Right renal pelvis (tissue), 4 donors: Measurements from ENCODE around the gene RASGRF2. TPM values are rescaled to one million over a fixed set of nuclear protein-coding genes. Genes with fewer than 3 reads are reported as not detected.
"Not testable (repeated sequence)": the region's sequence is repeated elsewhere in the genome, so short reads cannot be mapped to it uniquely, and the experiment has no call there.

Source experiments
- DNase-seq, 4 donors: peaks; one replicate each; pipeline ENCODE4 v3.0.0-alpha.2; 2013; ENCODE audit warnings: low read depth in 4 of 4, low spot score in 3 of 4, missing footprints in 1 of 4
- polyA plus RNA-seq, 4 donors: library from polyadenylated mRNA; unstranded; fragments of 120-200 nt; gene quantifications; one replicate each; pipeline ENCODE4 v1.2.1, GENCODE V29; 2013; ENCODE audit not compliant: insufficient read length in 4 of 4

RASGRF2 gene
- polyA plus RNA-seq, 4 donors, result 1.5 to 2.5 (median 2.2) TPM

DNA sequence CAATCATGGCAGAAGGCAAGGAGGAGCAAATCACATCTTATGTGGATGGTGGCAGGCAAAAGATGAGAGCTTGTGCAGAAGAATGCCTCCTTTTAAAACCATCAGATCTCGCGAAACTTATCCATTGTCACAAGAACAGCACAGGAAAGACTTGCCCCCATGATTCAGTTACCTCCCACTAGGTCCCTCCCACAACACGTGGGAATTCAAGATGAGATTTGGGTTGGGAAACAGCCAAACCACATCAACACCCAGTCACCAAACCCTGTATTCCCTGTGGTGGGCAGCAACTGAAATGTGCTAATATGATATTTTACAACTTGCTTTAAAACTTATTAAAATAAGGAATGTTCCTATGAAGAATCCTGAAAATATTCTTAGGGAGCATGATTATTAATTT, 54.2 kb downstream of the RASGRF2 start:
- DNase-seq, result no peak

DNA sequence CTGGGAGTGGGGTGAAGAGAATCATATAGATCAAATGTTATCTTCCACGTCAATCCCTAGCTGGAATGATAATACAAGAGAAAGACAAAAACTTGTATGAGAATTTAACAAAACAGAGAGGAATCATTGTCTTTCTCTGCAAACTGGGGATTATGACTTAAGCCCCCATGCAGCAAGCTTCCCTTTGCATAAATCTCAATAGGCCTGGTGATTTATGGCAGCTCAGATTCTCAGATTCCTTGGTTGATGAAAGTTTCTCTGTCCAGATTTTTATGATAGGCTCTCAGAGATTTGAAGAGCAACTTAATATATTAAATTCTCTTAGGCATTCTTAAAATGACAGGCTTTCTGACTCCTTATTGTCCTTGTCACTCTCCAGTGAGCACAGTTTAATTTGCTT, 56.0 kb downstream of the RASGRF2 start:
- no peak for DNase-seq

DNA sequence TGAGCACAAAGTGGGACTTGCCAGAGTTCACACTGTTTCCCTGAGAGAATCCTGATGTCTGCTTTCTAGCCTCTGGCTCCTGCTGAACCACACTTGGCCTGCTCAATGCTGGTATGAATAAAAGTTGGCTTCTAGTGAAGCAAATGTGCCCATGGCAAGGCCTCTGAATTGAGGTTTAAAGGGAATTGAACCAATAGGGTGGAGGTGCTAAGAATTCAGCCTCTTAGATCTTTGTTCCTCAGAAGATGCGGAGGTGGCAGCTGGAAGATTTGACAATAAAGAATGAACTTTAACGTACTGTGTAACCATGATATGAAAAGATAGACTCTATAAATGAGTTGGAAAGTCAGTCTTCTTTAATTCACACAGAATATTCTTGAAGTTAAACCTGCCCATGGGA, 57.2 kb downstream of the RASGRF2 start:
- no peak for DNase-seq

DNA sequence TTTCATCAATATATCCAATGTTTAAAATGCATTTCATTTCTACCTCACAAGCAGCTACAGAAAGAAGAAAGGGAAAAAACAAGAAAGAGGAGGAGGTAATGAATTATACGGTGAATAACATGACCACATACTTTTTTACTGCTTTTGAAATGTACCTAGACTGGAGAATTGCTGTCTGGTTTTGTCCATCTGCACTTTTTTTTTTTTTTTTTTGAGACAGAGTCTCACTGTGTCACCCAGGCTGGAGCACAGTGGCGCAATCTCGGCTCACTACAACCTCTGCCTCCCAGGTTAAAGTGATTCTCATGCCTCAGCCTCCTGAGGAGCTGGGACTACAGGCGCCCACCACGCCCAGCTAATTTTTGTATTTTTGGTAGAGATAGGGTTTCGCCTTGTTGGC, 58.4 kb downstream of the RASGRF2 start:
- DNase-seq, result not testable (repeated sequence)

DNA sequence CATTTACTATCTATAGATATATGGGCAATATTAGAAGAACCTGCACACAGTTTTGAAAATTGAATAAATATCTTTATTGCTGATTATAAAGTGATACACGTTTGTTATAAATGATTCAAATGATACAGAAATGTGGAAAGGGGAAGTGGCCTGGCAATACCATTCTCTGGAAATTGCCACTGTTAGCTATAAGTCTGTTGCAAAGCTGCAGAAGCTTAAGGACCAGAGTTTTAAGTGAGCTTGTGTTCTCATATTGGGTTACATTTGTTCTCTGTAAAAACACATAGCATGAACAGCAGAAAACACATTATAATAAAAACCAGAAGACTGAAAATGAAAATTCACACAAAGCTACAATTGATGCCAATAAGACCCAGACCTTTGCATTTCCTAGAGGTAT, 59.6 kb downstream of the RASGRF2 start:
- no peak for DNase-seq

DNA sequence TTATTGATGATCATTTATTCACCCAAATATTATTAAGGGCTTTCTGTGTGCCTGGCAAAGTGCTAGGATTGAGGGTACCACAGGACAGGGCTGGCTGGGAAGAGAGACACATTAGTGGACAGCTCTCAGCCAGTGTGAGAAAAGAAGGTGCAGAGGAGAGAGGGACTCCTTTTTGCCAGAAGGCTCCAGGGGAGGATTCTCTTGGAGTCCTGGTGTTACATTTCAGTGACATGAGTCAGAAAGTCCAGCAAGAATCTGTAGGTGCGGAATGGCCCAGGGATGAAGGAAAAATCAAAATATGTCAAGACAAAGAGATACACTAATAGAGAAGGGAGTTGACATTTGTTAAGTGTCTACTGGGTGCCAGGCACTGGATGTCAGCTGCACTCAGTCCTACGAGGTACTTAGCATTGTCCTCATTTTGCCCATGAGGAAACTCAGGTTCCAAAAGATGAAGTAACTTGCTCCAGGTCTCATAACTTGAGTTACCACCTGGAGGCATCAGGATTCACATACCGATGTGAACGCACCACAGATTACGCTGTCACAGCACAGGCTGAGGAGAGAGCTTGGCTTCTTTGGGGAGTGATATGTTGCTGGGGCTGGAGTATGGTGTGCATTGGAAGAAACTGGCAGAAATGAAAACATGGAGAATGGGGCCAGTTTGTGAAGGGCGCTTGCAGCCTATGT, 60.5 kb downstream of the RASGRF2 start:
- DNase-seq, result no peak

DNA sequence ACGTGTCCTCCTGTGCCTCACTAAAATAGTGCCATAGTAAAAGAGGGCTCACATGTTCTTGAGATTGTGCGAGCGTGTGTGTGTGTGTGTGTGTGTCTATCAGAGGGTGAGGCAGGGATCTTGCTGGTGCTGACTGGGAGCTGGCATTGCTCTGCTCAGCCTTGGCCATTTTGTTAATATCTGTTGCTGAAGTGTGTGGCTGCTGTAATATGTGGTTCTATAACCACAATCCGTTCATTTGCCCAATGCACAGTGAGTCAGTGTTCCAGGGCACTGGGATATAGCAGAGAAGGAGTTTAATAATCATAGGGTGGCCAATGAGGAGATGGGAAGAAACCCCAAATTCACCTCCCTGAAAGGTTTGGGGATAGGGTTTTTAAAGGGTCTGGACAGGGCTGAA, 61.3 kb downstream of the RASGRF2 start:
- no peak for DNase-seq

DNA sequence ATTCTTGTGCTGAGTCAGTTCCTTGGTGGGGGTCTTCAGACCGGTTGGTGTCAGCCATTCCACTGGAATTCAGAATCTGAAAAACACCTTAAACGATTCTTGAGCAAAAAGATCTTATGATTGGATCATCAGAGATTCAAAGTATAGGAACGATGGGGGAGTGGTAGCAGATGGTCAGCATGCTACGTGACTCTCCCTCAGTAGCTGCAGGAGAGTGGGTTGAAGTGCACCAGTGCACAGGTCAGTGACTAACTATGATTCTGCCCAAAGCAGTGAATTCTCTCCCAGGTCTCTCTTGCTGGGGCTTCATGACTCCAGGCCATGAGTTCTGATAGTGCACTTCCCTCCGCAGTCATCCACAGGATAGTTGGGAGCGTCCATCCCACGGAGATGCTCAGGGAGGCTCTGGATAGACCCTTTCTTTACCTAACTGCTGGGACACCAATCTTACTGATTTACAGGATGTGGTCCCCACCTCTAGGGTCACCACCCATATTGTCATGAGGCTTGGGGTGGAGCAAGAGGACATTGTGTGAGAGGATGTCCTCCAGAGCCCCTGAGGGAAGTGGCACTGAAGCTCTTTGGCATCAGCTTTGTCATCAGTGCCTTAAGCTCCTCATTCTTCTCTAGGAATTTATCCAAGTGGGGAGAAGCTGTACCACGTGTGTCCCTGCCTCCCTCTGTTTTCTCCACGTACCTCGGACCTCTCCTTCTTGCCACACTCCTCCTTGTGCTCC, 62.0 kb downstream of the RASGRF2 start:
- DNase-seq, result no peak

DNA sequence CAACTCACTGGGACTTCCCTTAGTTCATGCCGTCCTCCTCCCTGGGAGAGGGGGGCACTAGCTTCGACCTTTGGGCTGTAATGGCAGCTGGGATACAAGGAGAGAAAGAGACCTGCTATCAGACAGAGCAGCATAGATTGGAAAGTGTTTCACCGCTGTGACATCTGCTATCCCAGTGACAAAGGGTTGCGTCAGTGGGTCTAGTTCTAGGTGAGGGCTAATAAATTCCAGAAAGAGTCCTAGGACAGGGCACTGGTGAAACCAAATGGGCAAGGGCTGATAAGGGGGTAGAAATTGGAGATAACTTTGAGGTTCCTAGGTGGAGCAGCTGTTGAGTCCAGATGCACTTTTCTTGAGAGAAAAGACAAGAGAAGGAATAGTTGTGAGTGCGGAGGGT, 62.5 kb downstream of the RASGRF2 start:
- no peak for DNase-seq

DNA sequence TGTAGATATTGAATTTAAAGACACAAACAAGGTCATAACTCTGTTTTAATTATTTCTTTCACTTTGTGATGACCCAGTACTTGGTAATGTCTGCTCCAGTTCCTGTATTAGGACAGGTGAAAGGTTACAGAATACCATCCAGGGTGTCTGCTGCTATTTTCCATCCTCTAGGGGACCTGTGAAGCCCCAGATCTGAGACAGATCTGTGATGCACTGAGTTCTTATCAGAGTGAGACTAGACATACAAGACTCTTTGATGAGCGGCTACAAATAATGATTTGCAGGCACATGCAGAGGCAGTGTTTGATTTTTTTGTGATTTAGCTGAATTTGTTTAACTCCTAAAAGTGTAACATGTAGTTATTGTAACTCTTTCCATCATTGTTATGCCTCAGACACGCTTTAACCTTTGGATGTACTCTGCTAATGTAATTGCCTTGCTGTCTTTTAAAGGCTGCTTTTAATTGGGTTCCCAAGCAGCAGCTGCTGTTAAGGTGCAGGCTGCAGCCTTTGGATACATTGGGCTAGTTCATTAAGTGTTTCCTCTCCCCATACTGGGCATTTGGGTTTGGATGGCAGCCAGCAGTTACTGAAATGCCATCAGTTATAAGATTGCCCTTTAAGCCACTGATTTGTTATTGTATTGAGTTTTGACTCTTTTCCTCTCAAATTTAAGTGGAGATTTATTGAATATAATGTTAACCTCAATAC, 63.3 kb downstream of the RASGRF2 start:
- DNase-seq, result no peak

DNA sequence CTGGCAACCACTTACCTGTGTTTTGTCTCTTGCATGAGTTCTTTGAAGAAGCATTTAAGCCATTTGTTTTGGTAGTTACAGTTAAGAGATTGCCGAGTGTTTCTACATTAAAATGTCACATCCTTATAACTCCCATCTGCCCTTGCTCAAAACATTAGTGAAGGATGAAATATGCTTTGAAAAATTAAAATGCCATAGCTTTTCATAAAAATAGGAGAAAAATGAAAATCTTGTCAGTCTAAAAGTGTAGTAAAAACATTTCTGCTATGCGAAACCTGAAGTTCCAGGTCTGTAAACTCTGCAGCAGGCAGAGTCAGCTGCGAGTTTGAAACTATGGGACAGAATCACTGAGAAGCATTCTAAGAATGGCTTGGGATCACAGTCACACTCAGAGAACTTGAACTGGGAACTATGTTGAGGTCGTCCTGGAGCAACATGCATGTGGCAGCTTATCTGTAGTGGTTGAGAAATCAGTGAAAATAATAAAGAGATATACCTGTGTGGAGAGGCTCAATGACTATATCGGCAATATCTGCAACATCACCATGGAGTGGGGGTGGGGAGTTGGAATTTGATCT, 67.4 kb downstream of the RASGRF2 start:
- DNase-seq, result no peak

DNA sequence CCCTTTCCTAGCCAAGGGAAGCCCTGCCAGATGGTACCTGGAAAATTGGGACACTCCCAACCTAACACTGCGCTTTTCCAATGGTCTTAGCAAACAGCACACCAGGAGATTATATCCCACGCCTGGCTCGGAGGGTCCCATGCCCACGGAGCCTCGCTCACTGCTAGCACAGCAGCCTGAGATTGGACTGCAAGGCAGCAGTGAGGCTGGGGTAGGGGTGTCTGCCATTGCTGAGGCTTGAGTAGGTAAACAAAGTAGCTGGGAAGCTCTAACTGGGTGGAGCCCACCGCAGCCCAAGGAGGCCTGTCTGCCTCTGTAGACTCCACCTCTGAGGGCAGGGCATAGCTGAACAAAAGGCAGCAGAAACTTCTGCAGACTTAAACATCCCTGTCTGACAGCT, 68.7 kb downstream of the RASGRF2 start:
- DNase-seq, result not testable (repeated sequence)

DNA sequence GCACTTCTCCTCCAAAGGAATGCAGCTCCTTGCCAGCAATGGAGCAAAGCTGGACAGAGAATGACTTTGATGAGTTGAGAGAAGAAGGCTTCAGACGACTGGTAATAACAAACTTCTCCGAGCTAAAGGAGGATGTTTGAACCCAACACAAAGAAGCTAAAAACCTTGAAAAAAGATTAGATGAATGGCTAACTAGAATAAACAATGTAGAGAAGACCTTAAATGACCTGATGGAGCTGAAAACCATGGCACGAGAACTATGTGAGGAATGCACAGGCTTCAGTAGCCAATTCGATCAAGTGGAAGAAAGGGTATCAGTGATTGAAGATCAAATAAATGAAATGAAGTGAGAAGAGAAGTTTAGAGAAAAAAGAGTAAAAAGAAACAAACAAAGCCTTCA, 69.6 kb downstream of the RASGRF2 start:
- DNase-seq, result not testable (repeated sequence)

DNA sequence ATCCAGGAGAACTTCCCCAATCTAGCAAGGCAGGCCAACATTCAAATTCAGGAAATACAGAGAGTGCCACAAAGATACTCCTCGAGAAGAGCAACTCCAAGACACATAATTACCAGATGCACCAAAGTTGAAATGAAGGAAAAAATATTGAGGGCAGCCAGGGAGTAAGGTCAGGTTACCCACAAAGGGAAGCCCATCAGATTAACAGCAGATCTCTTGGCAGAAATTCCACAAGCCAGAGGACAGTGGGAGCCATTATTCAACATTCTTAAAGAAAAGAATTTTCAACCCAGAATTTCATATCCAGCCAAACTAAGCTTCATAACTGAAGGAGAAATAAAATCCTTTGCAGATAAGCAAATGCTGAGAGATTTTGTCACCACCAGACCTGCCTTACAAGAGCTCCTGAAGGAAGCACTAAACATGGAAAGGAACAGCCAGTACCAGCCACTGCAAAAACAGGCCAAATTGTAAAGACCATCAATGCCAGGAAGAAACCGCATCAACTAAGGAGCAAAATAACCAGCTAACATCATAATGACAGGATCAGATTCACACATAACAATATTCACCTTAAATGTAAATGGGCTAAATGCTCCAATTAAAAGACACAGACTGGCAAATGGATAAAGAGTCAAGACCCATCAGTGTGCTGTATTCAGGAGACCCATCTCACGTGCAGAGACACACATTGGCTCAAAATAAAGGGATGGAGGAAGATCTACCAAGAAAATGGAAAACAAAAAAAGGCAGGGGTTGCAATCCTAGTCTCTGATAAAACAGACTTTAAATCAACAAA, 70.3 kb downstream of the RASGRF2 start:
- not testable (repeated sequence) for DNase-seq

DNA sequence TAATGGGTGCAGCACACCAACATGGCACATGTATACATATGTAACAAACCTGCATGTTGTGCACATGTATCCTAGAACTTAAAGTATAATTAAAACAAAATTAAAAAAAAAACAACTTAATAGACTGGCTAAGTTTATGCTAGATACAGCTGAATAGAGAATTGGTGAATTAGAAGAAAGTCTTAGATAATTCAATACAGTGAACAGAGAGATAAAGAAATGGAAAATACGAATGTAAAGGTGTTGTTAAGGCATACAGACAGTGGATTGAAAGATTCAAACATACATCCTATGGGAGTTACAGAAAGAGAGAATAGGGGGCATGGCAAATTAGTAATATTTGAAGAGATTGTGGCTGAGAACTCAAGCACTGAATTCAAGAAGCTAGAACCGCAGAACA, 75.4 kb downstream of the RASGRF2 start:
- DNase-seq, result no peak

DNA sequence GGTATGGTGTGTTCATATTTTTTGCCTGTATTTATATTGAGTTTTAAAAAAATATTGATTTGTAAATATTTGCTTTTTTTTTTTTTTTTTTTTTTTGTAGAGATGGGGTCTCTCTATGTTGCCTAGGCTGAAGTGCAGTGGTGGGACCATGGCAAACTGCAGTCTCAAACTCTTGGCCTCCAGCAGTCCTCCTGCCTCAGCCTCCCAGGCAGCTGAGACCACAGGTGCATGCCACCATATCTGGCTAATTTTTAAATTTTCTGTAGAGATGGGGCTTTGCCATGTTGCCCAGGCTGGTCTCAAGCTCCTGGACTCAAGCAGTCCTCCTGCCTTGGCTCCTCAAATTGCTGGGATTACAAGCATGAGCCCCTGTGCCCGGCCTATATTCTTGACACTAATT, 78.3 kb downstream of the RASGRF2 start:
- DNase-seq, result no peak

DNA sequence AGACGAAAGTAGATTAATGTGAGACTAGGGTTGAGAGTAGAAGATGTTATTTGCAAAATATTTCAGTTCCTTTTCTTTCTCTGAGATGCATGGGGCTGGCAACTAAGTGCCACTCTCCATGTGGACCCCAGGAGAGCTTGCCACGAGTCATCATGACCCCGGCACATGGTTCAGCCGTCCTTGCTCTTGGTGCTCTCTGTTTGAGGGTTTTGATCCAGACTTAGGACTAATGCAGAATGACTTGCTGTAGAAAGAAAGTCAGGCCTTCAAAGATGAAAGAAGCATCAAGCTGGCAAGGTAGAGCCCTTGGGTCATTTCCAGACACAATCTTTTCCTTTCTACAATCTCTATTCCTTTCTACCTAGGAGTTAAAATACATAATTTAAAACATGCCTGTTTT, 84.7 kb downstream of the RASGRF2 start:
- no peak for DNase-seq

DNA sequence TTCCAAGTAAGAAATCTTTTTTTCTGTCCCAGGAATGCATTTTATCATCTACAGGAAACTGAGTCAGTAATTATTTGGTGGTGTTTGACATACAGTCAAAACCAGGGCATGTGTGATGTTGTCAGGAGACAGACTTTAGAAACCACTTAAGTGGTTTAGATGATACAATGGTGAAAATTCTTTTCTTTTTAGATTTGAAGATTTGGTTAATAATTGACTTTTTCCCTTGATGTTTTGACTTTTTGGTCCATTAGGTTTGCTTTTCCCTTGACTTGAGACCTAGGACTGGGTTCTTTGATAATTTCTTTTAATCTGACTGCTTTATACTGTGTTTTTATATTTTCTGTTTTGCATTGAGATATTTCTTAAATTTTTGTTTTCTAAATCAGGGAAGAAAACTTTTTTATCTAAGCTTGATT, 85.2 kb downstream of the RASGRF2 start:
- no peak for DNase-seq

DNA sequence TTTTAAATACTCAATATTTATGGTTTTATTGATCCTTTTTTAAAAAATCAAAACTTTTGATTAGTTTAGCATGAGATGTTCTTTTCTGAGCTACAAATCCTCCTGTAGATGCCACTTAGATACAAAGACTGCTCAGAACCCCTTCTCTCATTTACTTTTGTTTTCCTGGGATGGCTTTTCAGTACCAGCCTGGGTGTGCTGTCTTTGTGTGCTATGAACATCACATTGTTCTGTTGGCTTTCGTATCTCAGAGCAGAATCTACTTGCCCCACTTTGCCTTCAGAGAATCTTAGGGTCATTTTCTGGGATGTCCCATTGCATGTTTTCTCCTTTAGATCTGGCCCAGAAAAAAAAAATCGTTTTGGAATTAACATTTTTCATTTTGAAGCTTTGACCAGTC, 85.9 kb downstream of the RASGRF2 start:
- no peak for DNase-seq

DNA sequence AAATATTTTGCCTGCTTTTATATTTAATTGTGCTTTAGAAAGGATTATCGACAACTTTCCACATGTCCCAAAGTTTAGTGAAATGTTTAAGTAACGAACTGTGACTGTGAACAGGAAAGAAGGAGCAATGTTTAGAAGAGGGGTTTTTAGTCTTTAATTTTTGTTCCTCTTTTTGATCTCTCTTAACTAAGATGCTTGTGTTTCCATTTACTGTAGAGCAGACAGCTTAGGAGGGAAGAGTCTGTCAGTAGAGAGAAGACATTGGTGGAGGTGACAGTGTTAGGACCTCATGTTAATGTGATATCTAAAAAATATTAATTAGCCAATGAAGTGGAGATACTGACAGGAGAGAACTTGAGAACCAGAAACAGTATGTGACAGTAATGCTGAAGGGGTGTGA, 92.2 kb downstream of the RASGRF2 start:
- DNase-seq, result no peak

DNA sequence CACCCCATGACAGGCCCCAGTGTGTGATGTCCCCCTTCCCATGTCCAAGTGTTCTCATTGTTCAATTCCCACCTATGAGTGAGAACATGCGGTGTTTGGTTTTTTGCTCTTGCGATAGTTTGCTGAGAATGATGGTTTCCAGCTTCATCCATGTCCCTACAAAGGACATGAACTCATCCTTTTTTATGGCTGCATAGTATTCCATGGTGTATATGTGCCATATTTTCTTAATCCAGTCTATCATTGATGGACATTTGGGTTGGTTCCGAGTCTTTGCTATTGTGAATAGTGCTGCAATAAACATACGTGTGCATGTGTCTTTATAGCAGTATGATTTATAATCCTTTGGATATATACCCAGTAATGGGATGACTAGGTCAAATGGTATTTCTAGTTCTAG, 93.1 kb downstream of the RASGRF2 start:
- DNase-seq, result not testable (repeated sequence)
